PC-3 (cell line): Measurements from ENCODE around the gene HIGD1C.

Experiments used
- CTCF ChIP-seq: fragments of 300-600 bp; sonication (generic); conservative IDR thresholded peaks from 2 replicates; pipeline ENCODE4 v1.5.1; 2017; ENCODE audit warnings: antibody characterized with exemption, low read depth, mild to moderate bottlenecking, low read length
- EZH2 ChIP-seq: fragments of 300-600 bp; sonication (generic); IDR thresholded peaks from one replicate; pipeline ENCODE4 v1.6.1; 2017; ENCODE audit warnings: antibody characterized with exemption, mild to moderate bottlenecking, low read length; ENCODE audit not compliant: unreplicated experiment
- EZH2phosphoT487 ChIP-seq: fragments of 300-600 bp; sonication (generic); IDR thresholded peaks from 2 replicates; pipeline ENCODE4 v1.6.1; 2018; ENCODE audit warnings: mild to moderate bottlenecking, antibody characterized with exemption, low read length, borderline replicate concordance

GRCh38 chr12:50929831-50930230 lies 22.5 kb upstream of the HIGD1C start:
- no peak for TF ChIP-seq CTCF
- no peak for TF ChIP-seq EZH2
- TF ChIP-seq EZH2phosphoT487: no peak
